Neuronal stem cell (in vitro differentiated cells): ENCODE measurements around the gene GJD3.
A peak's percentile ranks its signal among the peaks of the same experiment; 100 is the strongest.

Source experiments
- DNase-seq: peaks from one replicate; pipeline ENCODE4 v3.0.0-alpha.2; 2013; ENCODE audit warnings: low spot score
- H2AFZ ChIP-seq: one replicate; pipeline ENCODE4 v1.6.1; 2013; ENCODE audit warnings: mild to moderate bottlenecking, low read length, inconsistent platforms
- H2AK5ac ChIP-seq: 2 replicates; pipeline ENCODE4 v1.6.1; 2013; ENCODE audit warnings: low read depth, mild to moderate bottlenecking, inconsistent platforms, low read length, moderate library complexity, mixed read lengths
- H2BK120ac ChIP-seq: 2 replicates; pipeline ENCODE4 v1.6.1; 2013; ENCODE audit warnings: low read depth, mild to moderate bottlenecking, inconsistent platforms, low read length, moderate library complexity, mixed read lengths
- H2BK12ac ChIP-seq: one replicate; pipeline ENCODE4 v1.6.1; 2013; ENCODE audit warnings: low read length, inconsistent platforms
- H2BK15ac ChIP-seq: 2 replicates; pipeline ENCODE4 v1.6.1; 2013; ENCODE audit warnings: mild to moderate bottlenecking, low read length, inconsistent platforms, mixed read lengths
- H2BK5ac ChIP-seq: one replicate; pipeline ENCODE4 v1.6.1; 2013; ENCODE audit warnings: inconsistent platforms, mild to moderate bottlenecking, low read length, moderate library complexity
- H3K14ac ChIP-seq: one replicate; pipeline ENCODE4 v1.6.1; 2013; ENCODE audit warnings: low read length, inconsistent platforms
- H3K18ac ChIP-seq: 2 replicates; pipeline ENCODE4 v1.6.1; 2013; ENCODE audit warnings: low read length, inconsistent platforms
- H3K23ac ChIP-seq: 2 replicates; pipeline ENCODE4 v1.6.1; 2013; ENCODE audit warnings: low read depth, mild to moderate bottlenecking, mixed read lengths, low read length, inconsistent platforms; ENCODE audit not compliant: poor library complexity
- H3K27ac ChIP-seq: replicated peaks from 3 replicates; pipeline ENCODE4 v1.5.1; 2013; ENCODE audit warnings: low read length, inconsistent platforms
- H3K27me3 ChIP-seq, 3 experiments: 2 replicates each; pipeline ENCODE4 v1.6.1; 2013; ENCODE audit warnings: low read length in 3 of 3, mild to moderate bottlenecking in 2 of 3, inconsistent platforms in 1 of 3, low read depth in 1 of 3, mixed read lengths in 1 of 3, moderate library complexity in 1 of 3; ENCODE audit not compliant: control insufficient read depth in 3 of 3, insufficient read depth in 3 of 3
- H3K36me3 ChIP-seq, 2 donors: replicated peaks in 1 of 2; 2 replicates each; pipeline ENCODE4 v1.6.1; 2013; ENCODE audit warnings: low read length in 2 of 2; ENCODE audit not compliant: control insufficient read depth in 2 of 2, insufficient read depth in 2 of 2
- H3K4ac ChIP-seq: 2 replicates; pipeline ENCODE4 v1.6.1; 2013; ENCODE audit warnings: inconsistent platforms, mild to moderate bottlenecking, low read length, moderate library complexity
- H3K4me1 ChIP-seq, 2 donors: 1 replicate in 1 of 2; 2 replicates in 1 of 2; pipeline ENCODE4 v1.6.1; 2013; ENCODE audit warnings: low read length in 2 of 2, low read depth in 1 of 2; ENCODE audit not compliant: control insufficient read depth in 2 of 2, insufficient read depth in 1 of 2
- H3K4me2 ChIP-seq: one replicate; pipeline ENCODE4 v1.6.1; 2013; ENCODE audit warnings: mild to moderate bottlenecking, low read length, inconsistent platforms; ENCODE audit not compliant: insufficient read depth, poor library complexity, severe bottlenecking
- H3K4me3 ChIP-seq, 2 donors: 2 replicates each; pipeline ENCODE4 v1.5.1; 2013; ENCODE audit warnings: low read length in 2 of 2, mild to moderate bottlenecking in 2 of 2, inconsistent platforms in 1 of 2, moderate library complexity in 1 of 2
- H3K79me1 ChIP-seq: one replicate; pipeline ENCODE4 v1.6.1; 2013; ENCODE audit warnings: low read depth, mild to moderate bottlenecking, inconsistent platforms, low read length, moderate library complexity
- H3K9ac ChIP-seq: one replicate; pipeline ENCODE4 v1.6.1; 2013; ENCODE audit warnings: mild to moderate bottlenecking, low read depth, low read length, inconsistent platforms; ENCODE audit not compliant: poor library complexity
- H3K9me3 ChIP-seq, 2 donors: replicated peaks in 1 of 2; 2 replicates each; pipeline versions ENCODE3 to v1.6.1; 2013; ENCODE audit warnings: low read length in 2 of 2, mild to moderate bottlenecking in 2 of 2, inconsistent platforms in 1 of 2, low read depth in 1 of 2, mixed read lengths in 1 of 2, moderate library complexity in 1 of 2; ENCODE audit not compliant: control insufficient read depth in 2 of 2, insufficient read depth in 1 of 2
- H4K8ac ChIP-seq: one replicate; pipeline ENCODE4 v1.6.1; 2013; ENCODE audit warnings: low read depth, mild to moderate bottlenecking, inconsistent platforms, low read length, moderate library complexity
- H4K91ac ChIP-seq: one replicate; pipeline ENCODE4 v1.6.1; 2013; ENCODE audit warnings: low read length, low read depth, mild to moderate bottlenecking, inconsistent platforms; ENCODE audit not compliant: poor library complexity
- WGBS, 2 donors: extraction: QIAGEN DNeasy Blood & Tissue Kit; methylation state at CpG; one replicate each; pipeline ENCODE4 v1.1.7; 2013; ENCODE audit warnings: missing lambda C conversion rate in 2 of 2, mixed read lengths in 1 of 2; ENCODE audit not compliant: insufficient read length in 2 of 2, insufficient replicate concordance in 1 of 2; ENCODE audit errors: extremely low coverage in 2 of 2; 5-methylcytosine and 5-hydroxymethylcytosine counted together

Gene GJD3

DNA sequence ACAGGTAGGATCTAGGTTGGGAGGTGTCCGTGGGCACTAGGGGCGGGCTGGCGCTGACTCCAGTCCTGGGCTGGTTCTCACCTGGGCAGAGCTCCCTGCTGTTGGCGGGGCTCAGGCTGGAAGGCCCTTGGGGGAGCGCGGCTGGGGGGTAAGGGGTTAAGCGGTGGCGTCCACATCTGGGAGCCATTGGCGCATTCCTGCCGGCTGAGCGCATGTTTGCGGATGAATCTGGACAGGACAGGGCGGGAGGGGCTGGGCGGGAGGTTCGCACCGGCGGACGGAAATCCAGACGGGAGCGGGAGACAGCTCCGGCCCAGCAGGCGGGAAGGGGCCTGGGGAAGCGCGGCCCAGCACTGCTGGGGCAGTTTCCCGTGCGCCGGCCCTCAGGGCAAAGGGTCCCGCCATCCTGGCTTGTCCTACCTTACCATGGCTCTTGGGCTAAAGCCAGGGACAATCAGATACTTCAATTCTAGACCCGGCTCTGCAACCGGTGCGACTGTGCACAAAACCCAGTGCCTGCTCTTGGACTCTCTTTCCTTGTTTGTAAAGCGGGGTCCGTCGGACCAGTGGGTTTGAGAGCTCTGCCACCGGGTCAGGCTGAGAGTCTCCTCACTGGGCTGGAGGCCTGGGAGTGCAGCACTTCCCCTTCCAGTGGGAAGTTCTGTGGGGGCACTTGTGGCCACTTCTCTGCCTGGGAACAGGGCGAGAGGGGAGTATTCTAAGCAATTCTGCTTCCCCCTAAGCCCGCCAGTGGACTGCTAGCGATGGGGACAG is 47.8 kb downstream of the GJD3 start:
- Histone ChIP-seq H3K14ac (peak overlapping the region; percentile 11), H3K18ac (peak overlapping the region; percentile 96), H3K27me3 (peaks cover 0 to 15% (median 0%) of the 10 kb centered on the region in 3 experiments), H4K8ac (peak overlapping the region; percentile 17), H4K91ac (peak overlapping the region; percentile 31), H3K9me3 (peaks cover 0 to 3% of the 10 kb centered on the region in 2 donors), H2BK12ac (peak overlapping the region; percentile 96), H3K79me1 (peaks cover 2% of the 10 kb centered on the region), H3K23ac (peak overlapping the region; percentile 61), H3K4me1 (peaks cover 23 to 33% of the 10 kb centered on the region in 2 donors), H3K4ac (no peak overlapping the region), H2AFZ (peak overlapping the region; percentile 88), H3K27ac (no peak overlapping the region), H2BK5ac (no peak overlapping the region), H3K36me3 (no peaks in the 10 kb centered on the region), H2BK120ac (peak overlapping the region; percentile 21), H2AK5ac (peak overlapping the region; percentile 98), H2BK15ac (peak overlapping the region; percentile 98), H3K4me2 (peak overlapping the region; percentile 84), H3K4me3 (peak overlapping the region; percentile 43 to 47), H3K9ac (peak overlapping the region; percentile 82)
- no peak for DNase-seq
- WGBS, 2 donors, result no CpG with 5 or more reads among the region's 38 CpGs

DNA sequence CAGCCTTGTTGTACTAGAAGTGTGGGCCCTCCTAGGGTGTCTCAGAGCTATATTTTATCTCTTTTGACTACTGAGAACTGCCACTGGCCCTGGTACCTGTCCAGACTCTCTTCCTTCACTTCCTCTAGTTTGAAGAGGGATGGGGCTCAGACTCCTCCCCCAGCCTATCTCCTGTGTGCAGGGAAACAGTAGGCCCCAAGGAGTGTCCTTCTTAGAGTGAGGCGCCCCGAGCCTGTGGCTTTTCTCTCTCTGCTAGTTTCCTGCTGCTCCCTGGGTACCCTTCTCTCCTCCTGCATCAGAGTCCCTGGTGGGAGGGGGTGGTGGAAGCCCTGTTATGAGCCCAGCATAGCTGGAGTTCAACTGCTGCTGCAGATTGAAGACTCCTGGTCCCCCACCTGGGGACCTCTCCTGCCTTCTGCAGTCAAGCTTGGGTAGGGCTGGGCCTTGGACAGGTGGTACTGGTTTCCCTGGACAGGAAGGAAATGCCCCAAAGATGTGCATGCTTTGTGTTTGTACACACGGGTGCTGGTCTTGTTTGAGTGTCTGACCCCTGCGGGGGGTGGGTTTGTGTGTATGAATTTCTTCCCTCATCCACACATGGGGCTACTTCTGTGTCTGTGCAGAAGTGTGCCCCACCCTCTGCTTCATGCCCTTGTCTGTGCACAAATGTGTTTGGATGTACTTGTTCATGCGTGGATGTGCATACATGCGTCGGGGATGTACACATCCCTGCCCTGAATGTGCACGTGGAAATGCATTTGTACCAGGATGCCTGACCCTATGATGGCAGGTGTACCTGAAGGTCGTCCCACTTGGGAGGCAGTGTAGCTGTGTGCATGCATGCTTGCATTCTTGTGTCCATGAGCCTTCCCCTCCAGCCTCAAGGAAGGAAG is 48.6 kb downstream of the GJD3 start:
- Histone ChIP-seq H3K27ac (no peak overlapping the region), H2BK15ac (peak overlapping the region; percentile 98), H2BK120ac (peak overlapping the region; percentile 21), H2BK12ac (peak overlapping the region; percentile 96), H3K9me3 (peaks cover 0 to 3% of the 10 kb centered on the region in 2 donors), H3K4ac (no peak overlapping the region), H2AK5ac (peak overlapping the region; percentile 98), H3K9ac (peak overlapping the region; percentile 64), H2AFZ (peak overlapping the region; percentile 88), H3K36me3 (no peaks in the 10 kb centered on the region), H3K18ac (peak overlapping the region; percentile 96), H3K27me3 (peaks cover 0 to 15% (median 0%) of the 10 kb centered on the region in 3 experiments), H3K23ac (peak overlapping the region; percentile 21), H4K91ac (peak overlapping the region; percentile 31), H2BK5ac (no peak overlapping the region), H3K4me1 (peaks cover 21 to 26% of the 10 kb centered on the region in 2 donors), H3K4me3 (peak overlapping the region; percentile 25 to 47), H4K8ac (peak overlapping the region; percentile 89), H3K79me1 (peaks cover 2% of the 10 kb centered on the region), H3K4me2 (peak overlapping the region; percentile 84), H3K14ac (peak overlapping the region; percentile 11)
- WGBS, 2 donors, result no CpG with 5 or more reads among the region's 9 CpGs
- DNase-seq, result no peak

DNA sequence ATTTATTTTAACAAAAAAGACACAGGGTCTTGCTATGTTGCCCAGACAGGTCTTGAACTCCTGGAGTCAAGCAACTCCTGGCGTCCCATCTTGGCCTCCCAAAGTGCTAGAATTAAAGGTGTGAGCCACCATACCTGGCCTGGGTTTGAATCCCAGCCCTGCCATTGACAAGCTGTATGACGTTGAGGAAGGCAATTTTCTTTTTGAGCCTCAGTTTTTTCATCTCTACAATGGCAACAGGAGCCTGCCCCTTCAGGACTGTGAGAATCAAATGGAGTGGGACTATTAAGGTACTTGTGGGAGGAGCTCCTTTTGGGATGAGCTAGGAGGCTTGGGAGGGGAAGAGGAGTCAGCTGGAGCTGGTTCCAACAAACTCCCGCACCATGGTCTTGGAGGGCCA is 49.3 kb downstream of the GJD3 start:
- H2BK5ac ChIP-seq, result no peak overlapping the region

More for the DNA sequence above, 49.3 kb downstream of the GJD3 start:
- no peak overlapping the region for H3K4me2 ChIP-seq
- peaks cover 0 to 15% (median 0%) of the 10 kb centered on the region in 3 experiments for H3K27me3 ChIP-seq
- peaks cover 0 to 3% of the 10 kb centered on the region in 2 donors for H3K9me3 ChIP-seq
- no peak for DNase-seq
- no peak overlapping the region for H3K18ac ChIP-seq
- no peak overlapping the region for H3K27ac ChIP-seq
- no peak overlapping the region for H3K4me3 ChIP-seq
- H3K36me3 ChIP-seq, result no peaks in the 10 kb centered on the region
- peaks cover 2% of the 10 kb centered on the region for H3K79me1 ChIP-seq
- H2AFZ ChIP-seq, result no peak overlapping the region
- H3K9ac ChIP-seq, result no peak overlapping the region
- no peak overlapping the region for H3K14ac ChIP-seq
- H2BK15ac ChIP-seq, result no peak overlapping the region
- no peak overlapping the region for H4K8ac ChIP-seq
- H3K23ac ChIP-seq, result no peak overlapping the region
- H3K4me1 ChIP-seq, result peaks cover 20 to 25% of the 10 kb centered on the region in 2 donors
- H2AK5ac ChIP-seq, result no peak overlapping the region
- no peak overlapping the region for H2BK120ac ChIP-seq
- no peak overlapping the region for H4K91ac ChIP-seq
- WGBS, 2 donors, result no CpG with 5 or more reads among the region's 3 CpGs
- H3K4ac ChIP-seq, result no peak overlapping the region
- H2BK12ac ChIP-seq, result no peak overlapping the region
